Posterior cingulate gyrus (tissue), 11 donors: ENCODE measurements around the gene PDPR.
"Not testable (repeated sequence)": the region's sequence is repeated elsewhere in the genome, so short reads cannot be mapped to it uniquely, and the experiment has no call there.

Experiments
- DNase-seq, 10 donors: peaks; one replicate each; pipeline versions ENCODE4 v3.0.0 to v3.0.0-alpha.2; 2020 to 2021; ENCODE audit warnings: mixed read lengths in 3 of 10
- intact Hi-C: fragments of 100-400 bp; cut with DNase I; formaldehyde crosslinking; loops from one replicate; pipeline ENCODE4 v1.15.1; 2023

PDPR gene

DNA sequence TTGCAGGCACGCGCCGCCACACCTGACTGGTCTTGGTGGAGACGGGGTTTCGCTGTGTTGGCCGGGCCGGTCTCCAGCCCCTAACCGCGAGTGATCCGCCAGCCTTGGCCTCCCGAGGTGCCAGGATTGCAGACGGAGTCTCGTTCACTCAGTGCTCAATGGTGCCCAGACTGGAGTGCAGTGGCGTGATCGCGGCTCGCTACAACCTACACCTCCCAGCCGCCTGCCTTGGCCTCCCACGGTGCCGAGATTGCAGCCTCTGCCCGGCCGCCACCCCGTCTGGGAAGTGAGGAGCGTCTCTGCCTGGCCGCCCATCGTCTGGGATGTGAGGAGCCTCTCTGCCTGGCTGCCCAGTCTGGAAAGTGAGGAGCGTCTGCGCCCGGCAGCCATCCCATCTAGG is 89.9 kb downstream of the PDPR start:
- intact Hi-C loops, DNase-seq: not testable (repeated sequence)

DNA sequence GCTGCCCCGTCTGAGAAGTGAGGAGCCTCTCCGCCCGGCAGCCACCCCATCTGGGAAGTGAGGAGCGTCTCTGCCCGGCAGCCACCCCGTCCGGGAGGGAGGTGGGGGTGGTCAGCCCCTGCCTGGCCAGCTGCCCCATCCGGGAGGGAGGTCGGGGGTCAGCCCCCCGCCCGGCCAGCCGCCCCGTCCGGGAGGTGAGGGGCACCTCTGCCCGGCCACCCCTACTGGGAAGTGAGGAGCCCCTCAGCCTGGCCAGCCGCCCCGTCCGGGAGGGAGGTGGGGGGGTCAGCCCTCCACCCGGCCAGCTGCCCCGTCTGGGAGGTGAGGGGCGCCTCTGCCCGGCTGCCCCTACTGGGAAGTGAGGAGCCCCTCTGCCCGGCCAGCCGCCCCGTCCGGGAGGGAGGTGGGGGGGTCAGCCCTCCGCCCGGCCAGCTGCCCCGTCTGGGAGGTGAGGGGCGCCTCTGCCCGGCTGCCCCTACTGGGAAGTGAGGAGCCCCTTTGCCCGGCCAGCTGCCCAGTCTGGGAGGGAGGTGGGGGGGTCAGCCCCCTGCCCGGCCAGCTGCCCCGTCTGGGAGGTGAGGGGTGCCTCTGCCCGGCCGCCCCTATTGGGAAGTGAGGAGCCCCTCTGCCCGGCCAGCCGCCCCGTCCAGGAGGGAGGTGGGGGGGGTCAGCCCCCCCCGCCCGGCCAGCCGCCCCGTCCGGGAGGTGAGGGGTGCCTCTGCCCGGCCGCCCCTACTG is 90.7 kb downstream of the PDPR start:
- DNase-seq: peak in 1 of 10 donors; percentile 85
- intact Hi-C loops: not testable (repeated sequence)

DNA sequence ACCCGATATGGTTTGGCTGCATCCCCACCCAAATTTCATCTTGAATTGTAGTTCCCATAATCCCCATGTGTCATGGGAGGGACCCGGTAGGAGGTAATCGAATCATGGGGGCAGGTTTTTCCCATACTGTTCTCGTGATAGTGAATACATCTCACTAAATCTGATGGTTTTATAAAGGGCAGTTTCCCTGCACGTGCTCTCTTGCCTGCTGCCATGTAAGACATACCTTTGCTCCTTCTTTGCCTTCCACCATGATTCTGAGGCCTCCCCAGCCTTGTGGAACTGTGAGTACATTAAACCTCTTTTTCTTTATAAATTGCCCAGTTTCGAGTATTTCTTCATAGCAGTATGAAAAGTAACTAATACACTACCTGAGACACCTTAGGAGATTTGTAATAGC is 92.2 kb downstream of the PDPR start:
- intact Hi-C loops, DNase-seq: not testable (repeated sequence)
